Left cardiac atrium (tissue), 4 donors: ENCODE results near the gene CXCR2. TPM values are rescaled to one million over a fixed set of nuclear protein-coding genes. Genes with fewer than 3 reads are reported as not detected.
"Not testable (repeated sequence)": the region's sequence is repeated elsewhere in the genome, so short reads cannot be mapped to it uniquely, and the experiment has no call there.

Experiments used
- ATAC-seq, 2 donors: fragments of 200-7000 bp; cut with Tn5 transposase; one replicate each; pipeline ENCODE4 v1.9.1; 2020; ENCODE audit warnings: mild to moderate bottlenecking in 2 of 2, moderate library complexity in 2 of 2
- DNase-seq: peaks from one replicate; pipeline ENCODE4 v3.0.0-alpha.2; 2020
- intact Hi-C, 2 donors: fragments of 100-400 bp; cut with DNase I; formaldehyde crosslinking; loops; one replicate each; pipeline versions ENCODE4 v1.14.1 to v1.15.1; 2022 to 2023
- long read RNA-seq: library from polyadenylated mRNA; unstranded; transcript quantifications from one replicate; pipeline ENCODE4 v2.0.0, GENCODE V29; 2021
- total RNA-seq, 2 donors: library from RNA; stranded (reverse); fragmentation: NEBNext Ultra II Directional; extraction: Animal tissue kit (Norgen Biotek cat#: 25700); gene quantifications; one replicate each; pipeline ENCODE4 v1.2.1, GENCODE V29; 2021
- donor health status: DM: no; HTN: yes; CAD: no.
- donor health status: DM: no; HTN: yes; CAD: no; lungs with severe emphysema.
- donor health status: DM: yes; HTN: yes; CAD: no.
- donor health status: Dilated cardiomyopathy.

The CXCR2 gene
- total RNA-seq, result 1 to 10 TPM; 1.2 to 3.0 TPM
- long read RNA-seq, result 0 reads

DNA sequence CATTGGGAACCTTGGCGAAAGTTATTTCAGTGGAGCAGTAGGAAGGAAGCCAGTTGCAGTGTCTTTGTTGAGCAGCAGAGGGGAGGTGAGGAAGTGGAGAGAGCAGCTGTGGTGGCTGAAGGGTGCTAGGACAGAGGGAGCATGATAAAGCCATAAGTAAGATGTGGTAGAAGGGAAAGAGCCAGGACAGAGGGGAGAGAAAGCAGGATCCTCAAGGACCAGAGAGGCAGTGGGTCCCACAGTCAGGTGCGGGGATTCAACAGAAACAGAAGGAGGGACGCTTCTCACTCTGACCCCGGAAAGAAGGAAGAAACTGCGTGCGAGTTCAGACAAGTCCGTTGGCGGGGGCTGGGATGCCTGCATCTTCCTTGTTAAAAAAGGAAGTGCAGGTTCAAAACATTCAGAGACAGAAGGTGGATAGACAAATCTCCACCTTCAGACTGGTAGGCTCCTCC lies at the start of gene CXCR2:
Gene CXCR2 (plus strand): TSS at position 403 of the 455 bp plus-strand sequence. CDS start 8,774 bp downstream, outside the sequence.
- intact Hi-C loops, result no loop called here
- DNase-seq, result peak; percentile 27
- peak; percentile 53 to 65 for ATAC-seq

DNA sequence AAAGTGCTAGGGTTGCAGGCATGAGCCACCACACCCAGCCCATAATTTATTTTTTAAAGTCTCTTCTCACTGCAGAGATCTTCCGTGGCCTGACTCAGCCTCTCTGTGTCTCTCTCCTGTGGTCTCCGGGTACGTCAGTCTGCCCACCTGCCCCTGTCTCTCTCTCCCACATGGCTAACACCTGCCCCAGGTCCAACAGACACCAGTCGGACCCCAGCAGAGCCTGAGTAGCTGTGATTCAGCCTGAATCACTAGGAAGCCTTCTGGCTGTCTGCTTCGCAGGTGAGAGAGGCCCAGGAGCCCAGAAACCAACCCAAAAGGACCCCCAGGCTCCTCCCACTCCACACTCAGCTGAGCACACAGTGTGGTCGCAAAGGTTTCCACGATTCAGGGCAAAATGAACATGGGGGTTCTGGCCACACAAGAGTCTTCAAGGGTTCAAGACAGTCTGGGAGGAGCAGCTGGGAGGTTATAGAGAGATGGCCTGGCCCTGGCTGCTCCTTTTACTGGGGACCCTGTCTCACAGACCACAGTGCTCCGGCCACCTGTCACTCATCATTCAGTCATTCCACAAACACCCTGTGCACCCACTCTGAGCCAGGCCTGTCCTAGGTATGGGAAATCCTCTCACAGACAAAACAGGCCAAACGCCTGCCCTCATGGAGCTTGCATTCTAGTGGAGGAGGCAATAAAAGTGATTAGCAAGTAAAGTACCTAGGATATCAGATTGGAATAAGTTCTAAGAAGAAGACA lies 48.2 kb upstream of the CXCR2 start:
- intact Hi-C loops, result no loop called here
- DNase-seq, result no peak
- no peak for ATAC-seq

DNA sequence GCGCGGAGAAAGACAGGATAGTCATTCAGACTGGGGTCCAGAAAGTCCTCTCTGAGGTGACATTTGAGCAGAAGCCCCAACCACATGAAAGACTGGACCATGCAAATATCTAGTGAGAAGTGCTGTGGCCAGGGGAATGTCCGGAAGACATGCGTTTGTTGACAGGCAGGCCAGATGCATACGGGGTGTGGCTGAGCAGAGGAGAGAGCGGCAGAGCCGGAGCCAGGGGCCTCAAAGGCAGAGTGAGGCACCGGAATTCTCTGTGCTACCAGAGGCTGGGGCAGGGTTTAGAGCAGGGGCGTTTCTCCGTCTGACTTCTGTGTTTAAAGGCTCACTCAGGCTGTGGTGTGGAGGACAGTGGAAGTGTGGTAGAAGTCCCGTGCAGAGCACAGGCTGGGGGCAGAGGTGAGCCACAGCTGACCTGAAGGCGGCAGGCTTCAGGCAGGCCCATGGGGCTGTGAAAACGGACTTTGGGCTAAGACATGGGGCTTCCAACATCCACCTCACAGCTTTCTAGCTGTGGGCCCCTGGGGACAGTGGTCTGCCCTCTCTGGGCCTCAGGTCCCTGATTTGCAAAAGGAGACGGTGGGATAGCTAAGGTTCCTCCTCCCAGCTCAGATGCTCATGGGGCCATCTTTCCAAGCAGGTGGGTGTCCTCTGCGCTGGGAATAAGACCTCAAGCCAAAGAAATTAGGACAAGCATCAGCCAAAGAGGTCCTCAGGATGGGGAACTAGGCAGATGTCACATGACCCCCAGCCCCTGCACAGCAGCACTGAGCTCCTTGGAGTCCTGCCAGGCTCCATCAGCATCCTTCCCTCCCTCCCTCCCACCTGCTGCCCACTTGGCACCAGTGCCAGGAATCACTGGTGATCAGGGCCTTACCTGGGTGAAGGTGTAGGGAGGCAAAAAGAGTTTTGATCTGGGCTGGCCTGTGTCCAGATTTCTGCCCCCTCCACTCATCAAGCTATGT lies 45.6 kb upstream of the CXCR2 start:
- intact Hi-C loops, result no loop called here
- ATAC-seq (no peak), DNase-seq (no peak)

DNA sequence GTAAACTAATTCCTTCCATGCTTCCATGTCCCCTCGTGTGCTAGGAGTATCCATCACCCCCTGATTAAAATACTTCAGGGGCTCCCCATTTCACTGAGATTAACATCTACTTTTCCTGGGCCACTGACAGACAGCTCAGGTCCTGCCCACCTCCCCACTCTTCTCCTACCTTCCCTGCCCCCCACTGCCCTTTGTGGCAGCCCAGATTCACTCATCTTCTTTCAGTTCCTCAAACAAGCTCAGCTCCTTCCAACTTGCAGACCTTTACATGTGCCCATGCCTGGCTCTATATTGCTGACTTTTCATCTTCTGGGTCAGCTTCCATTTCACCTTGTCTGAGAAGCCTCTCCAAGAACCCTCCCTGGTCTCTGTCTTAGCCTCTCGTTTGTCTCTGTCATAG lies 44.8 kb upstream of the CXCR2 start:
- intact Hi-C loops, result no loop called here
- ATAC-seq (no peak), DNase-seq (no peak)

DNA sequence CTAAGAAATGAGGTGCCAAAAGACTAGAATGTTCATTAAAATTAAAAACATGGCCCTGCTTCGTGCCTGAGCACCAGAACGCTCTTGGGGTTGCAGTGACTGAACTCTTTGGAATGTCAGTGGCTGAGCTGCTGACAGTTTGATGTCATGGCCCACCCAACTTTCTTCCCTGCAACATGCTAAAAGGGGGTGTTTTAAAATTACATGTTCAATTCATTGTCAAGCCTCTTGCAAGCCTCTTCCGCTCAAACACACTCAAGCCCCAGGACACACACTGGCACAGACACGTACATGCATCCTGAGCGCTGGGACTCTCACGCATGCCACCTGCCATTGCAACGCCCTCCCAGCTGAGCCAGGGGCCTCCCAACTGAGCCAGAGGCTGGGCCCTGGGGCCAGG lies 44.1 kb upstream of the CXCR2 start:
- DNase-seq (no peak), ATAC-seq (no peak)
- intact Hi-C loops, result no loop called here

DNA sequence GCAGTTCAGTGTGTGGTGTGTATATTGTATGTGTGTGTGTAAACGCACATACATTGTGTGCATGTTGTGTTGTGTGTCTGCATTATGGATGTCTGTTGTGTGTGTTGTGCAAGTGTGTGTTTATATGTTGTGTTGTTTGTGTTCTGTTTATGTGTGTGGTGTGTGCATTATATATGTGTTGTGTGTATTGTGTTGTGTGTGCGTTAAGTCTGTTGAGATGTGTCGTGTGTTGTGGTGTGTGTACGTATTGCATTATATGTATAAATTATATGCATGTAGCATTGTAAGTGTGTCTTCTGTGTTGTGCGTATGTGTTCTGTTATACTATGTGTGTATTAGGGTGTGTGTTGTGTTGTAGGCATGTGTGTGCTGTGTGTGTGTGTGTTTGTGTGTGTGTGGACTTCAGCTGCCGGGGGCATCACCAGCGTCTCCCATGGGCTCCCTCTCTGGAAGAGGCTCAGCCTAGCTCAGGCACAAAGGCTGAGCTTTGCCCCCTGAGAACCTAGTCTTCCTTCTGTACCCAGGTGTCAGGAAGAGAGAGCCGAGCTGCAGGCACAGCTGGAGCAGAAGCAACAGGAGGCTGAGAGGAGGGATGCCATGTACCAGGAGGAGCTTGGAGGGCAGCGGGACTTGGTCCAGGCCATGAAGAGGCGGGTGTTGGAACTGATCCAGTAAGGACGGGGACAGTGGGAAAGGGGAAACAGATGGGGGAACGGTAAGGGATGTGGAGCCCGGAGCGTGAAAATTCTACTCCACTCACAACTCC lies 43.1 kb upstream of the CXCR2 start:
- intact Hi-C loops, result no loop called here
- no peak for ATAC-seq
- no peak for DNase-seq

DNA sequence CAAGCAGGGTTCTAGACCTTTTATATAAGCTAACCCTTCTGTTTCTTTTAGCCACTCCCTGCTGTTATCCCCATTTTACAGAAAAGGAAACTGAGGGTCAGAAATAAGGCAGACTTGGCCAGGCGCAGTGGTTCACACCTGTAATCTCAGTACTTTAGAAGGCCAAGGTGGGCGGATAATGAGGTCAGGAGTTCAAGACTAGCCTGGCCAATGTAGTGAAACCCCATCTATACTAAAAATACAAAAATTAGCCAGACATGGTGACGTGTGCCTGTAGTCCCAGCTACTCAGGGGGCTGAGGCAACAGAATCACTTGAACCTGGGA lies 42.5 kb upstream of the CXCR2 start:
- no peak for ATAC-seq
- DNase-seq, result no peak
- intact Hi-C loops, result no loop called here

DNA sequence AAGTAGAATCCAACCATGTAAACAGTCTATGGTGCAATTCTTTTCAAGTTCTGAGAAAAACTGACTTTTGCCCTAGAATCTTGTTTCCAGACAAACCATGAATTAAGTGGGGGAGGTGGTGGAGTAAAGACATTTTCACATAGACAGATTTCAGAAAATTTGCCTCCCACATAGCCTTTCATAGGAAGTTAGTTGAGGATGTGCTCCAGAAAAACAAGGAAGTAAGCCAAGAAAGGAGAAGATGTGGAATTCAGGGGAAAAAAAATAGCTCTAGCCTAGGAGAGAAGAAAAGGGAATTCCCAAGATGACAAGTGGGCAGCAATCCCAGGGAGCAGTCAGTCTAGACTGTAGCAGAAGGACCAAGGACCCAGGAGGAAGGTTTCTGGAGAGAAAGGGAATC lies 39.4 kb upstream of the CXCR2 start:
- ATAC-seq (no peak), DNase-seq (no peak)
- intact Hi-C loops, result no loop called here

DNA sequence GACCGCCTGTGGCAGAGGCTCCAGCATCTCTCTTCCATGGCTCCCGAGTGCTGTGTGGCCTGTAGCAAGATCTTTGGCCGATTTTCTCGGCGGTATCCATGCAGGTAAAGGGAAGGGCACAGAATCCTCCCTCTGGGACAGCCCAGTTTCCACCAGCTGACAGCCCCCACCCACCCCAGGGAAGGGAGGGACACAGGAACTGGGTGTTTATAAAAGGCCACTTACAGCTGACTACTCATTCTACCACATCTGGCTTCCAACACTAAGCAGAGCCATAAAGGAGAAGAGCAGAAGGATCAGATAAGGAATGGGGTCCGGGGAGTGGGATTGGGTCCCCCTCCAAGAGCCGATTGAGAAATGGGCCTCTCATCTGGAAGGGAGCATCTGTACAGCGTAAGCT lies 36.6 kb upstream of the CXCR2 start:
- DNase-seq, result no peak
- intact Hi-C loops, result no loop called here
- no peak for ATAC-seq

DNA sequence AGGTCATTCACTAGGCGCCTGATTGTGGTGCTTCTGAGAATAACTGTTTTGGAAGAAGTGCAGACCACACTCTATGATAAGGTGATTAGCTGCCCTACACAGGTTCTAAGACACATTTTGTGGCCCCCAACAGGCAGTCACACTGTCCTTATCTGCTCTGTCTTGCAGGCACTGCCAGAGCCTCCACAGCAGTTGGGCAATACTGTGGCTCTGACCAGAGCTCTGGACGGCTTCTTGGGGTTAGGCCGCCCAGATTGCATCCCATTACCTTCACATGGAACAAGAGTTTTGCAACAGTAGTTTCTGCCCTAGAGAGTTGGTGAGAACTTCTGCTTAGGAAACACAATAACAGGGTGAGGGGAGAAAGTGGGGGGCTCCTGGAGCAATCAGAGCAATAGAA lies 34.1 kb upstream of the CXCR2 start:
- intact Hi-C loops, result no loop called here
- peak in 1 of 2 donors; percentile 47 for ATAC-seq
- no peak for DNase-seq

DNA sequence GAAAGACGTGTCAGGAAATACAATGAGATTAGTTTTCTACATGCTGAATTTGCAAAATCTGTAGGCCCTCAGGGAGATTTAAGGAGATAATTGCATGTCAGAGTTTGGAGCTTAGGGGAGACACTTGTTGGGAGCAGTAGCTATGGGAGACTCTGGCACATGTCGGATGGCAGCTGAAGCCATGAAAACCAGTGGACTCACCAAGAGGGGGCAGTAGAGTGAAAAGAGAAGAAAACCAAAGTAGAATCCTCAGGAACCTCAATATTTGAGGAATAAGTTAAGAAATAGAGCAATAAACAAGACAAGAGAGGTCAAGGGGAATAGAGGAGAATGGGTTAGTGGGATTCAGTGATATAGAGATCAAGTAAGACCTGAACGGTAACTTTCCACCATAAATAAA lies 31.9 kb upstream of the CXCR2 start:
- intact Hi-C loops, result no loop called here

DNA sequence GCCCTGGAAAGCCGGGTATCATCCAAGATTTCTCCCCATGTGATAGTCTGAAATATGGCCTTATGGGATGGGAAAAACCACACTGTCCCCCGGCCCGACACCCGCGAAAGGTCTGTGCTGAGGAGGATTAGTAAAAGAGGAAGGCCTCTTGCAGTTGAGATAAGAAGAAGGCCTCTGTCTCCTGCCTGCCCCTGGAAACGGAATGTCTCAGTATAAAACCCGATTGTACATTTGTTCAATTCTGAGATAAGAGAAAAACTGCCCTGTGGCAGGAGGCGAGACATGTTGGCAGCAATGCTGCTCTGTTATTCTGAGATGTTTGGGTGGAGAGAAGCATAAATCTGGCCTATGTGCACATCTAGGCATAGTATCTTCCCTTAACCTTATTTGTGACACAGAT lies 30.0 kb upstream of the CXCR2 start:
- no peak for DNase-seq
- no peak for ATAC-seq

More for the DNA sequence above, 31.9 kb upstream of the CXCR2 start:
- DNase-seq (no peak), ATAC-seq (no peak)

DNA sequence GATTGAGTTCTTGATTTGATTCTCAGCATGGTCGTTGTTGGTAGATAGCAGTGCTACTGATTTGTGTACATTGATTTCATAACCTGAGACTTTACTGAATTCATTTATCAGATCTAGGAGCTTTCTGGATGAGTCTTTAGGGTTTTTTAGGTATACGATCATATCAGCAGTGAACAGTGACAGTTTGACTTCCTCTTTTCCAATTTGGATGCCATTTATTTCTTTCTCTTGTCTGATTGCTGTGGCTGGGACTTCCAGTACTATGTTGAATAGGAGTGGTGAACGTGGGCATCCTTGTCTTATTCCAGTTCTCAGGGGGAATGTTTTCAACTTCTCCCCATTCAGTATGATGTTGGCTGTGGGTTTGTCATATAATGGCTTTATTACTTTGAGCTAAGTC lies 27.9 kb upstream of the CXCR2 start:
- intact Hi-C loops, result no loop called here
- no peak for DNase-seq
- no peak for ATAC-seq

More for the DNA sequence above, 30.0 kb upstream of the CXCR2 start:
- intact Hi-C loops, result no loop called here

DNA sequence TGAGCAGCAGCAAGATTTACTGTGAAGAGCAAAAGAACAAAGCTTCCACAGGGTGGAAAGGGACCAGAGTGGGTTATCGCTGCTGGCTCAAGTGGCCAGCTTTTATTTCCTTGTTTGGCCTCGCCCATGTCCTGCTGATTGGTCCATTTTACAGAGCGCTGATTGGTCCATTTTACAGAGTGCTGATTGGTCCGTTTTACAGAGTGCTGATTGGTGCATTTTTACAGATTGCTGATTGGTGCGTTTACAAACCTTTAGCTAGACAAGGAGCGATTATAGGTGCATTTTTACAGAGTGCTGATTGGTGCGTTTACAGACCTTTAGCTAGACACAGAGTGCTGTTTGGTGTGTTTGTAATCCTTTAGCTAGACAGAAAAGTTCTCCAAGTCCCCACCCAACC lies 17.0 kb upstream of the CXCR2 start:
- ATAC-seq, intact Hi-C loops: not testable (repeated sequence)

DNA sequence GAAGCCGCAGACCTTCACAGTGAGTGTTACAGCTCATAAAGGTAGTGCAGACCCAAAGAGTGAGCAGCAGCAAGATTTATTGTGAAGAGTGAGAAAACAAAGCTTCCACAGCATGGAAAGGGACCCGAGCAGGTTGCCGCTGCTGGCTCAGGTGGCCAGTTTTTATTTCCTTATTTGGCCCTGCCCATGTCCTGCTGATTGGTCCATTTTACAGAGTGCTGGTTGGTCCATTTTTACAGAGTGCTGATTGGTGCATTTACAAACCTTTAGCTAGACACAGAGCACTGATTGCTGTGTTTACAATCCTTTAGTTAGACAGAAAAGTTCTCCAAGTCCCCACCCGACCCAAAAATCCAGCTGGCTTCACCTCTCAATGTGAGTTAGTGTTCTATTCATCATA lies 4.0 kb upstream of the CXCR2 start:
- intact Hi-C loops, DNase-seq, ATAC-seq: not testable (repeated sequence)

More for the DNA sequence above, 17.0 kb upstream of the CXCR2 start:
- not testable (repeated sequence) for DNase-seq

DNA sequence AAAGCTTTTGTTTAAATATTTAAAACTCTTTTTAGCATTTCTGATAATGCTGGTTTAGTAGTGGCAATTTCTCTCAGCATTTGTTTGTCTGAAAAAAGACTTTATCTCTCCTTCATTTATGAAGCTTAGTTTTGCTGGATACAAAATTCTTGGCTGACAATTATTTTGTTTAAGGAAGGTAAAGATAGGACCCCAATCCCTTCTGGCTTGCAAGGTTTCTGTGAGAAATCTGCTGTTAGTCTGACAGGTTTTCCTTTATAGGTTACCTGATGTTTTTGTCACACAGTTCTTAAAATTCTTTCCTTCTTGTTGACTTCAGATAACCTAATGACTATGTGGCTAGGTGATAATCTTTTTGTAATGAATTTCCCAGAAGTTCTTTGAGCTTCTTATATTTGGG lies 3.5 kb upstream of the CXCR2 start:
- ATAC-seq, intact Hi-C loops: not testable (repeated sequence)

DNA sequence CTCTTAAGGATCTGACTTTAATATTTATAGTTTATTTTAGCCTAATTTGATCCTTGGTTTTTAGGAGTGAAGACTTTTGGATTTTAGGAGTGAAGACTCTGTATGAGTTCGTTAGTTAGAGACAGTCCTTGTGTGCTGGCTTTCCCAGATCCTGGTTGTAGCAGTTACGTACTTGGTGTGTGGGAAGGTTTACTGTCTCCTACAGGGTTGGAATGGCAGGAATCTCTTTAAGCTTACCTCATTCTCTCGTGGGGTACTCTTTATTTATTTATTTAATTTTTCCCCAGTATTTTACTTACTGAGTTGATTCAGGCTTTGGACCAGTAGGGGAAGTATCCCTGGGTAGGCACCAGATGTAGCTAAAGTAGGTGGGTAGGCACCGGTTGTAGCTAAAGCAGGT lies 1.8 kb upstream of the CXCR2 start:
- DNase-seq (no peak), ATAC-seq (no peak)
- intact Hi-C loops, result no loop called here

More for the DNA sequence above, 3.5 kb upstream of the CXCR2 start:
- not testable (repeated sequence) for DNase-seq

DNA sequence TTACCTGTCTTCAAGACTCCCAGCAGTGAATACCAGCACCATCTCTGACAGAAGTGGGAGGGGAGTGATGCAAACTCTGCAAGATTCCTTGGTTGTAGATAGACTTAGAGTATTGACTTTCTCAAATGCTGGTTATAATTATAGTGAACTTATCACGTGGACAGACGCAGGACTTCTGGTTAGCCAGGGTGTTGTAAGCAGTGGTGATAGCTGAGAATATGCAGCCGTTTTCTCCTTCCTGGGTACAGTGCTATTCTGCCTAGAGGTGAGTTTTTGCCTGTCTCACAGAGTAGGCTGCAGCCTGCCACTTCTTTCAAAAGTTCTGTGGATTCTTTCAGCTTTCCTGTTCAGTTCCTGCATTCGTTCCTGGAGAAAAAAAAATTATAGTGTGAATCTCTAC lies 733 bp upstream of the CXCR2 start:
- intact Hi-C loops, result no loop called here
- ATAC-seq, result peak; percentile 32 to 65
- DNase-seq, result no peak

DNA sequence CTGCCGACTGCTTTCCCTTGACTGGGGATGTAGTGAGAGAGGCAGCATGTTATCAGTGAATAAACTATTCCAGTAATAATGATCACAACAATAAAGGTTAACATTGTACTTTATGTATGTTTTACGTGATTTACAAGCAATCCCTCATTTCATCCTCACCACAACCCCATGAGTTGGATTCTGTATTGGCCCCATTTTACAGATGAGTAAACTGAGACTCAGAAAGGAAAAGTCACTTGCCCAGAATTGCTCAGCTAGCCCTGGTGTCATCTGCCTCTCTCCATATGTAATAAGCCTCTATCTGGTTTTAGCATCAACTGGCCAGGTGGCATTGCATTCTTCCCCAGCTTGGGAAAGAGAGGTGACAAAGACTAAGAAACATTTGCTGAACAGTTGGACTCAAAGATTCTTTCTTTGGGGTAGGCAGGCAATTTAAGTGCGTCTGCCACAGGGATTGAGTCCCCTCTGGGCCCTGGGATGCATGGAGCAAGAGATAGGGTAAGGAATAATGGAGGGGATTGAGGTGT lies 2.2 kb downstream of the CXCR2 start:
- ATAC-seq (no peak), DNase-seq (no peak)
- intact Hi-C loops, result no loop called here
